HUES6 (cell line): ENCODE measurements around the gene IRGQ.

Experiments used
- H3K27ac ChIP-seq: 2 replicates; pipeline ENCODE4 v1.7.0; 2013; ENCODE audit warnings: low read depth, mild to moderate bottlenecking, low read length, inconsistent platforms
- H3K27me3 ChIP-seq: 2 replicates; pipeline ENCODE4 v1.6.1; 2013; ENCODE audit warnings: low read length; ENCODE audit not compliant: control insufficient read depth, insufficient read depth
- H3K36me3 ChIP-seq: 2 replicates; pipeline ENCODE4 v1.6.1; 2013; ENCODE audit warnings: low read length; ENCODE audit not compliant: control insufficient read depth, insufficient read depth
- H3K4me1 ChIP-seq: 2 replicates; pipeline ENCODE4 v1.6.1; 2013; ENCODE audit warnings: low read length; ENCODE audit not compliant: control insufficient read depth, insufficient read depth
- H3K4me3 ChIP-seq: 2 replicates; pipeline ENCODE4 v1.5.1; 2013; ENCODE audit warnings: low read depth, low read length
- H3K9ac ChIP-seq: one replicate; pipeline ENCODE4 v1.6.1; 2013; ENCODE audit warnings: mild to moderate bottlenecking, low read length
- H3K9me3 ChIP-seq: 2 replicates; pipeline ENCODE4 v1.6.1; 2013; ENCODE audit warnings: low read depth, low read length; ENCODE audit not compliant: control insufficient read depth, insufficient read depth

The IRGQ gene

DNA sequence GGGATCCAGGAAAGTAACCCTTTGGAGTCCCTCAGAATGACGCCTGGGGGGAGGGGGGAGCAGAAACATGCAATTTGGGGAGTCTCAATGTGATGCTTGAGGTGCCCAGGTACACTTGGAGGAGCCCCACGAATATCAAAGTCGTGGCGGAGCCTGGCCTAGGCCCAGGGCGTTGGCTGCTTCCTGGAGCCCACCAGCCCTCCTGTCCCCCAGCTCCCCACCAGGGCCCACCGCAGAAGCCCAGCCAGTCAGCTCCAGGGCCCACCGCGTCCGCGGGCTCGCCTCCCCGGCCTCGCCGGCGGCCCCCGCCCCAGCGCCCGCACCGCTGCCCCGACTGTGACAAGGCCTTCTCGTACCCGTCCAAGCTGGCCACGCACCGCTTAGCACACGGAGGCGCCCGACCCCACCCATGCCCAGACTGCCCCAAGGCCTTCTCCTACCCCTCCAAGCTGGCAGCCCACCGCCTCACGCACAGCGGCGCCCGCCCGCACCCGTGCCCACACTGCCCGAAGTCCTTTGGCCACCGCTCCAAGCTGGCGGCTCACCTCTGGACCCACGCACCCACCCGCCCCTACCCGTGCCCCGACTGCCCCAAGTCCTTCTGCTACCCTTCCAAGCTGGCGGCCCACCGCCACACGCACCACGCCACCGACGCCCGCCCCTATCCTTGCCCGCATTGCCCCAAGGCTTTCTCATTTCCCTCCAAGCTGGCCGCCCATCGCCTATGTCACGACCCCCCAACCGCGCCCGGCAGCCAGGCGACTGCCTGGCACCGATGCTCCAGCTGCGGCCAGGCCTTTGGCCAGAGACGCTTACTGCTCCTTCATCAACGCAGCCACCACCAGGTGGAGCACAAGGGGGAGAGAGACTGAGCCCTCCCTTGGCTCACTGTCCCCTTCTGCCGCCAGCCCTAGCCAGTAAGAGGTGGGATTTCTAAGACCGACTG, 60.8 kb downstream of the IRGQ start:
- Histone ChIP-seq H3K9ac (no peak overlapping the region), H3K27me3 (no peaks in the 10 kb centered on the region), H3K27ac (no peak overlapping the region), H3K4me1 (peaks cover 9% of the 10 kb centered on the region; the same call in 1 of the 2 replicates), H3K4me3 (no peak overlapping the region), H3K9me3 (peaks cover 8% of the 10 kb centered on the region; the same call in 1 of the 2 replicates), H3K36me3 (peaks cover 23% of the 10 kb centered on the region)
